GM19193 (cell line): Measurements from ENCODE around the gene PUS7.

Experiments used
- POLR2A ChIP-seq: IDR thresholded peaks from 4 replicates; pipeline ENCODE4 v1.6.1; 2011; ENCODE audit not compliant: insufficient read depth, insufficient read length; ENCODE audit errors: extremely low read depth

PUS7 gene

GRCh38 chr7:105512926-105513526, 9.0 kb downstream of the PUS7 start:
- TF ChIP-seq POLR2A = no peak

DNA sequence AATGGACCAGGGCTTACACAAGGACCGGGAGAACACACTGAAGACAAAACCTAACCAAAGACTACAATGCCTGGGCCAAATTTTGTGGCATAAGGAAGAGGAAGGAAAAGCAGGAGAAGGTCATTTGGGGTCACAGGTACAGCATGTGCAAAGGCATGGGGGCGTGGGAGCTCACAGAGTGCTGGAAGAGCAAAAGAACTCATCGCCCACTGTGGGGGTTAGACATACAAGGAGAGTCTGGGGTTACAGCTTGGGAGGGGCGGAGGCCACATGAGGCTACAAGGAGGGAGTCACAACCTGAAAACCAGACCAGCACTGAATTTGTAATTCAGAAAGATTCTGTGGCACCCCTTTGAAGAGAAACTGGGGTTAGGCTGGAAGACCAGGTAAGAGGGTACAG, 9.7 kb downstream of the PUS7 start:
- no peak for TF ChIP-seq POLR2A

- TF ChIP-seq POLR2A = no peak
These were observed 19.9 kb downstream of the PUS7 start for GRCh38 chr7:105502173-105502572.

DNA sequence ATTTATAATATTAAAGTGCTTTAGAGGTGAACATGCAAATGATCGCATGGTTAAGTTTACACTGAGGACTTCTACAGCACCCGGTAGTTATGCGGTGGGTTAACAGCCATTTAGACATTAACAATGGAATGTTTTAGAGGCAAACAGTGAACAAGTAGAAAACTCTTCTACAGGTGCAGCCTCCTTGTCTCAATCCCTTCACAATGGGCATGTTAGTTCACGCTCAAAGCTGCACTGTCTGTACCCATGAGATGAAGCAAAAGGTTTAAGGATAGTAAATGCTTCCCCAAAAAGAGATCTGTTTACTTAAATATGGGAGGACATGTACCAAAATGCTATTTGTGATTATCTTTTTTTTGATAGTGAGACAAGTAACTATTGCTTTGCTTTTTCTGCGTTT, 25.1 kb downstream of the PUS7 start:
- no peak for TF ChIP-seq POLR2A

DNA sequence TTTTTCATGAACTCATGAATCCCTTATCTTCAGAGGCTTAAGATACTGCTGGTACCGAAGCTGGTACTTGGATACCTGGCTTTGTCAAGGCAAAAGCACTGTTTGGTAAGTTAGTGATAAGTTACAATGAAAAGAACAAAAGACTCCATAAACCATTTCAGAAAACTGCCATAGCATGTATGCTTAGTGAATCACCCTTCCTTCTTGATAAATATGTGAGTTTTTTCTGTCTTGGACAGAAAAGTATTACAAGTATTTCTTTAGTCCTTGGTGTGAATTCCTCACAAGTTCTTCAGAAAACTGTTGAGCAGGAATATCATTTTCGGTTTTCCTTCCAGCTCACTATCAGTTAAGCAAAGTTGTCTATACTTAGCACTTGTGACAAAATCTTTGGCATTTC, 25.6 kb downstream of the PUS7 start:
- no peak for TF ChIP-seq POLR2A

DNA sequence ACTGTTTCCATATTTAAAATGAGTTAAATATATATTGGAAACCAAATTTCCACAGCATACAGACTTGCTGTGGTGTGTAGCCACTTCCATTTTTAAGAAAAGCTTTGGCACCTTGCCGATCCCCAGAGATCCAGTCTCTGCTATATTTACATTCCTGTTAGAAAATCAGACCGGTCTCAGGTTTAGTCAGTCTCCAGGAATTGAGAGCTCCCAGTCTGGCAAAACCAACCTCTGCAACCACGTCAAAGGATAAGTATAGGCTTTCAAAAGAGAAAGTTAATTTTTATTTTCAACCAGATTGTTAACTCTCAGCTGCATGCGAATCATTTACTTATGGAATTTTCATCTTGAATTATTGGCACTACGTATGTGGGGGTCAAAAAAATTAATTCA, 28.2 kb downstream of the PUS7 start:
- no peak for TF ChIP-seq POLR2A

DNA sequence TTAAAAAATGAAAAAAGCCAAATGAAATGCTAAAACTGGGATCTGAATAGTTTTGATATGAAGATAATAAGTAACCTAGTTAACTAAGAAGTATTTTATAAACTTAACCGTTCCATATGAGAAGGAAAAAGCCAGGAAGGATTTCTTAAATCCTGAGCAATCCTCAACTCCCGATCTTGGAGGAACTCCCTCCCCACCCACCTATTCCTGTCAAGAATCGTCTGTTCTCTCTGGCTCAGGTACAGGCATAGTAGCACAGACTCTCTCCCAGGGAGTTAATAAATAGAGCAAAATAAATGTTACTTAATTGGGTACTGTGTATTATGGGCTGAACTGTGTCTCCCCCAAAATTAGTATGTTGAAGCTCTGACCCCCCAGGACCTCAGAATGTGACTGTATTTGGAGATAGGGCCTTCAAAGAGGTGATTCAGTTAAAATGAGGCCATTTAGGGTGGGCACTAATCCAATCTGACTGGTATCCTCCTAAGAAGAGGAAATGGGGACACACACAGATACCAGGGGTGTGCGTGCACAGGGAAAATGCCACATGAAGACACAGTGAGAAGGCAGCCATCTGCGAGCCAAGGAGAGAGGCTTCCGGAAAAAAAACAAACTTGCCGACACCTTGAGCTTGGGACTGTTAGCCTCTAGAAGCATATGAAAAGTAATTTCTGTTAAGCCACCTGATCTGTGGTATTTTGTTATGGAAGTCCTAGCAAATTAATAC, 28.7 kb downstream of the PUS7 start:
- no peak for TF ChIP-seq POLR2A

DNA sequence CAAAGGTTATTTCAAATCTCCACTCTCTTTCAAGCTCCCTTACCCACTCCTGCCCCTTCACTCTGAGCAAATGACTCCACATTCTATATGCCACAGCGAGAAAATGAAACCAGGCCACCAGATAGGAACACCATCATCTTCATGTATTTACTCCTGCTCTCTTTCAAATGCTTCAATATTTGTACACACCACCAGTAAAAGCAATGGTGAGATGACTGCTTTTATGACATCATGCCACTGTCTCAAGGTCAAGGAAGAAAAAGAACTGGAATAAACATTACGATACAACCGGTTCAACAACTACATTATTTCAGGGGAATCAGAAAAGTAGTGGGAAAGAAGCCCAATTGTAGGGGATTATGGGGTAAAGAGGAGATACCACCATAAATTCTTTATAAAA, 32.7 kb downstream of the PUS7 start:
- no peak for TF ChIP-seq POLR2A

DNA sequence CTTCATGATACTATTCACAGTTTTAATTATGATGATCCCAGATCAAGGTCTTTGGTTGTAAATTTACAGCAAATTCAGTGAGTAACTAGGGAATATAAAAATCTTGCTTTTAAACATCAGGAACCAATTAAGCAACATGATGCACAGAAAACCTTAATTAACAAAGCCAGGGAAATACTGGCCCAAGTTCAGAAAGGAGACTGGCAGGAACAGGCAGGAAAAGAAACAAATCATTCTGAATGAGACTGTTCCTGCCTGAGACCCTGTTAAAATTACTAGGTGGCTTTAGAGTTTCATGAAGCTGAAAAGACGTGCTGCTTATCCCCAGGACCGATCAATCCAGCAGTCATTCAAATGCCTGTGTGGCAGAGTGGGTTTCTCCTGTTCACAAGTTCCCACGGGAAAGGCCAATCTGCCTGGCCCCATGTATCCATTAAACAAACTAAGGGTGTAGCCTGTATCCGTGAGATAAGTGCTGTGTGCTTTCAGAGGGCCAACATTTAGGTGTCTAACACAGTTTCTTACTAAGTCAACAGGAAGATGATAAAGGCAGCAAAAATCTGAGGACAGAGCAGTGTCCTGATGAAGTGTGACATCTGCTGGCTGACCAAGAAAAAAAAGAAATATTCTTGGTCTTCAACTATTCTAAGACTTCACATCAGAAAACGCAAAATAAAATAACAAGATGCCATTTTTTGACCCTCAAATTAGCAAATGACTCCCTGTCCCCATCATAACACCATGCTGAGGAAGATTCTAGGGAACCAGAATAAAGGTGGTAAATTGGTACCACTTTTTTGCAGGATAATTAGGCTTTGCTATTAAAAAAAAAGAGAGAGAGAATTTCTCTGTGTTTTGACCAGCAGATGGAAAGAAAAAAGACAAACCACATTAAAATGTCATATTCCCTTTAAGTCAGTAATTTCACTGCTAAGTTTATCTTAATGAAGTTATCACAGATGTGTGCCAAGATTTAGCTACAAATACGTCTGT, 34.2 kb downstream of the PUS7 start:
- TF ChIP-seq POLR2A = no peak

GRCh38 chr7:105480931-105481330, 41.1 kb downstream of the PUS7 start:
- no peak for TF ChIP-seq POLR2A

DNA sequence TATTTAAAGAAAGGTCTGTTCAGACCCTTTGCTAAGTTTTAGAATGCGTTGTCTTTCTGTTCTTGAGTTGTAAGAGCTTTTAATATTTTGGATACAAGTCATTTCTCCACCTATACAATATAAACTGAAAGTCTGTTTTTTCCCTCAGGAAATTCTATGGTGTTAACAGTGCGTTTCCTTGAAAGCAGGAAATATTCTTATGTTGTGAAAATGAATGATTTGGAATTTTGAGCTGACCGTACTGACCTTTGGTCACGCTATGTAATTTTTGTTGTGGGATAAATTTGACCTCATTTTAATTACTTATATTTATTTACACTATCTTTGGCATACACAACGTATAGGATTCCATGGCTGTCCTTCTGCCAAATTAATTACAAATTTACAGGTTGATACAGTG, 43.5 kb downstream of the PUS7 start:
- no peak for TF ChIP-seq POLR2A

DNA sequence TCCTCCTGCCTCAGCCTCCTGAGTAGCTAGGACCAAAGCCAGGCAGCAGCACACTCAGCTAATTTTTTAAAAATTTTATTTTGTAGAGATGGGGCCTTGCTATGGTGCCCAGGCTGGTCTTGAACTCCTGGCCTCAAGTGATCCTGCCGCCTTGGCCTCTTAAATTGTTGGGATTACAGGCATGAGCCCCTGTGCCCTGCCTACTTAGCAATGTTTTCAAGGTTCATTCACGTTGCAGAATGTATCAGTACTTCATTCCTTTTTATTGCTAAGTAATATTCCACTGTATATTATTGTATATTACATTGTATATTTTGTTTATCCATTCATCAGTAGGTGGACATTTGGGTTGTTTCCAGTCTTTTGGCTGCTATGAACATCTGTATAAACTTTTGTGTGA, 44.2 kb downstream of the PUS7 start:
- no peak for TF ChIP-seq POLR2A

DNA sequence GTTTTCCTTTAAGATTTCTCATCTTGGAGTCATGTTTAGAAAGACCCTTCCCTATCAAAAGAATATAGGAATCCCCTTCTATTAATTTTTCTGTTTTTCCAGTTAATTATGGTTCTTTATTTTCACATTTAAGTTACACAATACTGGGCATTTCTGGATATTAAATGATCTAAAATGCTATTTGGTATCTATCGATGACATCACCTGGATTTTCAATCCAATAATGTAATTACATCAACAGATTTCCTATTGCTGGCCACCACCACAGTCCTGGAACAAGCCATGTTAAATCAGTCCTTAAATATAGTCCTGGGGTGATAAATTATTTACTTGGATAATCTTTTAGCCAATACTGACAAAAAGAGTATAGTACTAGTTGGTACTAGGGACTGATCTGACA, 48.0 kb downstream of the PUS7 start:
- no peak for TF ChIP-seq POLR2A

DNA sequence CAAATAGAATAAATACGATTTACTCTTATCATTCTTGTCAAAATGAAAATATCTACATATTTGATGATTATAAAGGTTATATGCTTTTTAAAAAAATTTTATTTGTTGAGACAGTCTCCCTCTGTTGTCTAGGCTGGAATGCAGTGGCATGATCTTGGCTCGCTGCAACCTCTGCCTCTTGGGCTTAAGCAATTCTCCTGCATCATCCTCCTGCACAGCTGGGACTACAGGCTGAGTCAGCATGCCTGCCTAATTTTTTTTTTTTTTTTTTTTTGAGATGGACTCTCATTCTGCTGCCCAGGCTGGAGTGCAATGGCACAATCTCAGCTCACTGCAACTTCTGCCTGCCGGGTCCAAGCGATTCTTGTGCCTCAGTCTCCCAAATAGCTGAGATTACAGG, 48.9 kb downstream of the PUS7 start:
- no peak for TF ChIP-seq POLR2A

GRCh38 chr7:105470846-105471245, 51.2 kb downstream of the PUS7 start:
- no peak for TF ChIP-seq POLR2A

GRCh38 chr7:105470090-105470489, 52.0 kb downstream of the PUS7 start:
- no peak for TF ChIP-seq POLR2A

GRCh38 chr7:105462765-105463420, 59.2 kb downstream of the PUS7 start:
- TF ChIP-seq POLR2A = no peak
